ENCODE data around the gene CATSPERZ.

The CATSPERZ gene

GRCh38 chr11:64352995-64353714 lies 53.0 kb downstream of the CATSPERZ start:
- no peak overlapping the region for H3K4me3 ChIP-seq (ENCODE audit: low read depth, low read length)
- no peak for DNase-seq (ENCODE audit: low read depth)

GRCh38 chr11:64353715-64354506 lies 53.8 kb downstream of the CATSPERZ start:
- no peak for DNase-seq (ENCODE audit: low read depth)
- no peak overlapping the region for H3K4me3 ChIP-seq (ENCODE audit: low read depth, low read length)
